Measurements from ENCODE around the gene CNTNAP2.

CNTNAP2 gene

DNA sequence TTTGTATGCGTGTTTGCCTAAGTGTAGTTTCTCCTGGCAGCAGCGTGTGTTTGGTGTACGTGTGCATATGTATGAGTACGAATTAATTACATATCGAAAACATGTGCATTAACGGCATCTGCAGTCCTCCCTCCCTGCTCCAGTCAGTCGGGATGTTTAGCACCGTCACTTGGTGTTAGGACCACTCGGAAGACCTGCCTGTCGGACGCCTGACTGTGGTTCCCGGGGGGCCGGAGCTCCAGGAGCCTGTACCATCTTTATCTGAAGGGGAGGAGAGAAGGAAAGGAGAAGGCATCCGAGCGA, 1.1 kb upstream of the CNTNAP2 start:
- peaks cover 32% of the 10 kb centered on the region for H3K27me3 ChIP-seq (ENCODE audit: control insufficient read depth, insufficient read depth, low read length, poor library complexity, severe bottlenecking)
- no peaks in the 10 kb centered on the region for H3K4me1 ChIP-seq (ENCODE audit: control insufficient read depth, insufficient read depth, low read length)
- no peak overlapping the region for H3K27ac ChIP-seq (ENCODE audit: insufficient read depth, low read depth, low read length, poor library complexity, severe bottlenecking)
- no peaks in the 10 kb centered on the region for H3K9me3 ChIP-seq (ENCODE audit: control insufficient read depth, low read length)
- WGBS, 2 experiments: 13 to 16% methylated on average over 15 of the region's 15 CpGs
- H3K4me3 ChIP-seq (ENCODE audit: insufficient read depth, low read depth, low read length): no peak overlapping the region
- H3K36me3 ChIP-seq (ENCODE audit: control insufficient read depth, insufficient read depth, low read length): no peaks in the 10 kb centered on the region

DNA sequence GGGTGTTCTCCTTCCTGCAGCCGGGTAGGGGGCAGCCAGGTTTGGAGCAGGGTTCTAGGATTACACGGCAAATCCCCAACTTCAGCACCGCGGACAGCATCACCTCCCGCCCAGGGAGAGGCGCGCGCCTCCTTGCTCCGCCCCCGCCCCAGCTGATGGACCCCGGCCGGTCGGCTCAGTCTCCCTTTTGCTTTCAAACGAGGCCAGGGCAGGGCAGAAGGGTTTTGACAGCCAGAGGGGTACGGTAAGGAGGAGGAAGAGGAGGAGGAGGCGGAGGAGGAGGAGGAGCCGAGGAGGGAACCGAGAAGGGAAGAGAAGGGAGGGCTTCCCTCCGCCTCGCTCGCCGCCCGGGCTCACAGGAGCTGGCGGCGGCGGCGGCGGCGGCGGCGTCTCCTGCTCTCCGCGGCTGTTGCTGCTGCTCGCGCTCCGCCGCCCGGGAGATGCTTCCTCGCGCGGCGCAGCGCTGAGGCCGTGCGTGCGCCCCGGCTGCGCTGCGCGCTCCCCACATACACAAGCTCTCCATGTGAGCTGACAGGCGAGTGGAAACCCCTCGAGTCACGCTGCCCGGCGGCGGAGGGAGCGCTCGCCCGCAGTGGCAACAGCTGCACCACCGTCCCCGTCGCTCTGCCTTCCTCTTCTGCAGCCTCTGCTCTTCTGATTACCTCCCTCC, 615 bp upstream of the CNTNAP2 start:
- Histone ChIP-seq H3K27ac (ENCODE audit: insufficient read depth, low read depth, low read length, poor library complexity, severe bottlenecking) (no peak overlapping the region), H3K4me3 (ENCODE audit: insufficient read depth, low read depth, low read length) (peak overlapping the region; percentile 52), H3K9me3 (ENCODE audit: control insufficient read depth, low read length) (no peaks in the 10 kb centered on the region), H3K36me3 (ENCODE audit: control insufficient read depth, insufficient read depth, low read length) (no peaks in the 10 kb centered on the region), H3K27me3 (ENCODE audit: control insufficient read depth, insufficient read depth, low read length, poor library complexity, severe bottlenecking) (peaks cover 32% of the 10 kb centered on the region), H3K4me1 (ENCODE audit: control insufficient read depth, insufficient read depth, low read length) (no peaks in the 10 kb centered on the region)
- WGBS, 2 experiments: 1% methylated on average over 62 of the region's 62 CpGs

DNA sequence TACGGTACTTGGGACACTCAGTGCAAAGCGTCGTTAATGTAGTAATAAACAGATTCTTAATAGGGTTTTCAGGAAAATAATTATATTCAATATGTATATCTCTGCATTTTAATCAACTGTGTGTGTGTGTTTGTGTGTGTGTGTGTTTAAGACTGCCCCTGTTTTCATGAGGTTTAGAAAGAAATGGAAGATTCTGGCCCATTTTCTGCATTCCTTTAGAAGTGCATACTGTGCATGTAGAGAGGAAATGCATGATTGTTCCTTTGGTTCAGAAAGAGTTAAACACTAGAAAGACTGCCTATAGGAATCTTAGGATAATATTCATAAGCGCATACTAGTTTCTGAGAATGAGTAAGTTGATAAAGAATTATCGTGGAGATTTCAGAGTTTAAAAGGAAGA, 975 bp downstream of the CNTNAP2 start:
- H3K9me3 ChIP-seq (ENCODE audit: control insufficient read depth, low read length): no peaks in the 10 kb centered on the region
- 71 to 78% methylated on average over 3 to 5 of the region's 5 CpGs for WGBS, 2 experiments
- no peak overlapping the region for H3K27ac ChIP-seq (ENCODE audit: insufficient read depth, low read depth, low read length, poor library complexity, severe bottlenecking)
- peaks cover 32% of the 10 kb centered on the region for H3K27me3 ChIP-seq (ENCODE audit: control insufficient read depth, insufficient read depth, low read length, poor library complexity, severe bottlenecking)
- H3K4me3 ChIP-seq (ENCODE audit: insufficient read depth, low read depth, low read length): no peak overlapping the region
- H3K4me1 ChIP-seq (ENCODE audit: control insufficient read depth, insufficient read depth, low read length): no peaks in the 10 kb centered on the region
- no peaks in the 10 kb centered on the region for H3K36me3 ChIP-seq (ENCODE audit: control insufficient read depth, insufficient read depth, low read length)

DNA sequence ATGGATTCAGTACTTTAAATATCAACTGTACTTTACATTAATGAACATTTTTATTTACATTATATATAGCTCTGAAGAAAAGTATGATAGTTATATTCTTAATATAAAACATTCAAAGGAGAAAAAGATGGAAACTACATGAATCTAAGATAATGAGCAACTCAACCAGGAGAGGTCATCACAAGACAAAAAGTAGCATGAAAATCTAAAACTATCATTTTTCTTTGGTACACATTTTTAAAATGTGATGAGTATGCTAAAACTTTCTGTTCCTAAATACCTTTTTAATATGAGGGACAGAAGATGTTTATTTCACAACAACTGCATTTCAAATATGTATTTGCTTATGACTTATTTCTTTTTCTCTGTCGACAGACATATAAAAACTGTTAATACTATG, 2.4 kb downstream of the CNTNAP2 start:
- WGBS, 2 experiments: no CpG with 5 or more reads among the region's 1 CpG
- H3K36me3 ChIP-seq (ENCODE audit: control insufficient read depth, insufficient read depth, low read length): no peaks in the 10 kb centered on the region
- no peak overlapping the region for H3K27ac ChIP-seq (ENCODE audit: insufficient read depth, low read depth, low read length, poor library complexity, severe bottlenecking)
- no peak overlapping the region for H3K4me3 ChIP-seq (ENCODE audit: insufficient read depth, low read depth, low read length)
- no peaks in the 10 kb centered on the region for H3K4me1 ChIP-seq (ENCODE audit: control insufficient read depth, insufficient read depth, low read length)
- H3K9me3 ChIP-seq (ENCODE audit: control insufficient read depth, low read length): no peaks in the 10 kb centered on the region
- peaks cover 32% of the 10 kb centered on the region for H3K27me3 ChIP-seq (ENCODE audit: control insufficient read depth, insufficient read depth, low read length, poor library complexity, severe bottlenecking)

DNA sequence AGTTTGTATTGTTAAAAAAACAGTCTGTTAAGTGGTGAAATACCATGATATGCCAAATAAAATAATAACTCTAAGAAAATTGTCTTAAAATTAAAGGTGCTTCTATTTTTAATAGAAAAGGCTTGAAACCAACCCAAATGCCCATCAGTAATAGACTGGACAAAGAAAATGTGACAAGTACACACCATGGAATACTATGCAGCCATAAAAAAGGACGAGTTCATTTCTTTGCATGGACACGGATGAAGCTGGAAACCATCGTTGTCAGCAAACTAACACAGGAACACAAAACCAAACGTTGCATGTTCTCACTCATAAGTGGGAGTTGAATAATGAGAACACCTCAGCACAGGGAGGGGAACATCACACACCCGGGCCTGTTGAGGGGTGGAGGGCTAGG, 7.1 kb downstream of the CNTNAP2 start:
- Histone ChIP-seq H3K4me1 (ENCODE audit: control insufficient read depth, insufficient read depth, low read length) (no peaks in the 10 kb centered on the region), H3K27me3 (ENCODE audit: control insufficient read depth, insufficient read depth, low read length, poor library complexity, severe bottlenecking) (peaks cover 2% of the 10 kb centered on the region), H3K36me3 (ENCODE audit: control insufficient read depth, insufficient read depth, low read length) (no peaks in the 10 kb centered on the region), H3K9me3 (ENCODE audit: control insufficient read depth, low read length) (no peaks in the 10 kb centered on the region), H3K4me3 (ENCODE audit: insufficient read depth, low read depth, low read length) (no peak overlapping the region), H3K27ac (ENCODE audit: insufficient read depth, low read depth, low read length, poor library complexity, severe bottlenecking) (no peak overlapping the region)
- WGBS, 2 experiments: 87 to 92% methylated on average over 5 of the region's 5 CpGs

DNA sequence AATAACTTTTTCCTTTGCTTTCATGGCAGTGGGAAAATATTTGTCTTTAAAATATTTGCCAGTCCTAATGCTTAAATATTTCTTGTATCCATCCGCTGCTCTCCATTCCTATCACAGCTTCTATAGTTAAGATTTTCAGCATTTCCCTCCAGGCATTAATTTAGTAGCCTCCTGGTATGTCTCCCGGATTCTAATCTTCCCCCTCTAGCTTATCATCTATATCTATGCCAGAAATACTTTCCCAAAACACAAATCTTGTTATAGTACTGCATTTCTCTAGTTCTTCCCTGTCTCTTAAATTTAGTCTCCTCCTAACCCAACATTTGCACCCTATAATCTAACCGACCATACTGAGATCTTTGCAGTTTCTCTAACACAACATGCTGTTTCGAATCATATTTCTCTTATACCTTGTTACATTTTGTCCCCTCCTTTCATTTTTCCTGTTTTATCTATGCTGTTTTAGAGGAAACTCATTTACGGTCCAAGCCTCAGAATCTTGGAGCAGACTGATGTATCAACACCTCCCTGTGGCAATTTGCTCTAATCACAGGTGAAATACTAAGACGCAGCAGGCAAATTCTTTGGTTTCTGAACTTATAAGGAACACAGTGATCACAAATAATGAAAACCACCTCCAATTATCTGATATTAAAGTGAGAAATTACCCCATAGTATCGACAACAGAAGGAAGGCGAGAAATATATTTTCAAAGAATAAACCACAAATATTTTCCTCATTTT, 10.3 kb downstream of the CNTNAP2 start:
- Histone ChIP-seq H3K9me3 (ENCODE audit: control insufficient read depth, low read length) (no peaks in the 10 kb centered on the region), H3K27ac (ENCODE audit: insufficient read depth, low read depth, low read length, poor library complexity, severe bottlenecking) (no peak overlapping the region)
- WGBS, 2 experiments: 91 to 97% methylated on average over 6 to 8 of the region's 8 CpGs

DNA sequence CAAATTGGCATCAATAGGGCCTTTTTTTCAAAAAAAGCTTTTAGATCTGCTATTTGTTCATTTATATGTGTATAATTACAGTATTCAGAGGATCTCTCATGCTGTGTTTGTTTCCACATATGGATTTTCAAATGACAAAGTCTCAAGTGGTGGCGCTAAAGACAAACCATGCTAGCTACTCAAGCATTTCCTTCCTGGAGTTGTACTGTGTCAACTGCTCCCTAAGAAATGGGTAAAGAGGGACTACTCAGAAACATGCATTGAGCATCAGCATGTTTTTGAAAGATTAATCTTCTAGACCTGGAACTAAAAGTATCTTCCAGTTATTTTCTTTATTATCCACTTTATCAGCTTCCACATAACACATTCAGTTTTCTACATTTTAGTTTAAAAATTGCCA, 12.7 kb downstream of the CNTNAP2 start:
- Histone ChIP-seq H3K36me3 (ENCODE audit: control insufficient read depth, insufficient read depth, low read length) (no peaks in the 10 kb centered on the region), H3K27ac (ENCODE audit: insufficient read depth, low read depth, low read length, poor library complexity, severe bottlenecking) (no peak overlapping the region), H3K9me3 (ENCODE audit: control insufficient read depth, low read length) (no peaks in the 10 kb centered on the region), H3K27me3 (ENCODE audit: control insufficient read depth, insufficient read depth, low read length, poor library complexity, severe bottlenecking) (no peaks in the 10 kb centered on the region), H3K4me3 (ENCODE audit: insufficient read depth, low read depth, low read length) (no peak overlapping the region), H3K4me1 (ENCODE audit: control insufficient read depth, insufficient read depth, low read length) (no peaks in the 10 kb centered on the region)
- WGBS, 2 experiments: 41 to 54% methylated on average over 1 of the region's 1 CpG

More for the DNA sequence above, 10.3 kb downstream of the CNTNAP2 start:
- no peaks in the 10 kb centered on the region for H3K4me1 ChIP-seq (ENCODE audit: control insufficient read depth, insufficient read depth, low read length)
- H3K36me3 ChIP-seq (ENCODE audit: control insufficient read depth, insufficient read depth, low read length): no peaks in the 10 kb centered on the region
- H3K27me3 ChIP-seq (ENCODE audit: control insufficient read depth, insufficient read depth, low read length, poor library complexity, severe bottlenecking): no peaks in the 10 kb centered on the region
- no peak overlapping the region for H3K4me3 ChIP-seq (ENCODE audit: insufficient read depth, low read depth, low read length)

DNA sequence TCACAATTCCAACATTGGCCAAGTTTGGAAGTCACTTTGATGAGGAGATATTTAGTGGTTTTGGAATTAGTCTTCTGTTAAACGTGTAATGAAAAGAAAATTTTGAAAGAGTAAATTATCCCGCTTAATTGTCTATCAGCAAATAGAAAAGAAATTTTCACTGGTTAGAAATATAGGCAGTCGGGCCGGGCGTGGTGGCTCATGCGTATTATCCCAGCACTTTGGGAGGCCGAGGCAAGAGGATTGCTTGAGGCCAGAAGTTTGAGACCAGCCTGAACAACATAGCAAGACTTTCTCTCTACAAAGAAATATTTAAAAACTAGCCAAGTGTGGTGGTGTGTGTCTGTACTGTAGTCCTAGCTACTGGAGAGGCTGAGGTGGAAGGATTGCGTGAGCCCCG, 13.4 kb downstream of the CNTNAP2 start:
- Histone ChIP-seq H3K9me3 (ENCODE audit: control insufficient read depth, low read length) (no peaks in the 10 kb centered on the region), H3K36me3 (ENCODE audit: control insufficient read depth, insufficient read depth, low read length) (no peaks in the 10 kb centered on the region), H3K27ac (ENCODE audit: insufficient read depth, low read depth, low read length, poor library complexity, severe bottlenecking) (no peak overlapping the region), H3K4me1 (ENCODE audit: control insufficient read depth, insufficient read depth, low read length) (no peaks in the 10 kb centered on the region), H3K4me3 (ENCODE audit: insufficient read depth, low read depth, low read length) (no peak overlapping the region), H3K27me3 (ENCODE audit: control insufficient read depth, insufficient read depth, low read length, poor library complexity, severe bottlenecking) (no peaks in the 10 kb centered on the region)
- WGBS, 2 experiments: 95 to 96% methylated on average over 9 of the region's 9 CpGs

DNA sequence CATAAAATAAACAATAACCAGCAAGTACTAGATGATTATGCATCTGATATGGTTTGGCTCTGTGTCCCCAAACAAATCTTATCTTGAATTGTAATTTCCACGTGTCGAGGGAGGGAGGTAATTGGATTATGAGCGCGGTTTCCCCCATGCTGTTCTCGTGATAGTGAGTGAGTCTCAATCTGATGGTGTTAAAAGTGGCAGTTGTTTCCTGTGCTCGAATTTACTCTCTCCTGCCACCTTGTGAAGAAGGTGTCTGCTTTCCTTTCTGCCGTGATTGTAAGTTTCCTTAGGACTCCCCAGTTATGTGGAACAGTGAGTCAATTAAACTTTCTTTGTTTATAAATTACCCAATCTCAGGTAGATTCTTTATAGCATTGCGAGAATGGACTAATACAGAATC, 15.1 kb downstream of the CNTNAP2 start:
- Histone ChIP-seq H3K27ac (ENCODE audit: insufficient read depth, low read depth, low read length, poor library complexity, severe bottlenecking) (no peak overlapping the region), H3K4me1 (ENCODE audit: control insufficient read depth, insufficient read depth, low read length) (no peaks in the 10 kb centered on the region), H3K36me3 (ENCODE audit: control insufficient read depth, insufficient read depth, low read length) (no peaks in the 10 kb centered on the region), H3K4me3 (ENCODE audit: insufficient read depth, low read depth, low read length) (no peak overlapping the region), H3K27me3 (ENCODE audit: control insufficient read depth, insufficient read depth, low read length, poor library complexity, severe bottlenecking) (no peaks in the 10 kb centered on the region), H3K9me3 (ENCODE audit: control insufficient read depth, low read length) (no peaks in the 10 kb centered on the region)
- WGBS, 2 experiments: 75 to 76% methylated on average over 6 to 8 of the region's 8 CpGs

DNA sequence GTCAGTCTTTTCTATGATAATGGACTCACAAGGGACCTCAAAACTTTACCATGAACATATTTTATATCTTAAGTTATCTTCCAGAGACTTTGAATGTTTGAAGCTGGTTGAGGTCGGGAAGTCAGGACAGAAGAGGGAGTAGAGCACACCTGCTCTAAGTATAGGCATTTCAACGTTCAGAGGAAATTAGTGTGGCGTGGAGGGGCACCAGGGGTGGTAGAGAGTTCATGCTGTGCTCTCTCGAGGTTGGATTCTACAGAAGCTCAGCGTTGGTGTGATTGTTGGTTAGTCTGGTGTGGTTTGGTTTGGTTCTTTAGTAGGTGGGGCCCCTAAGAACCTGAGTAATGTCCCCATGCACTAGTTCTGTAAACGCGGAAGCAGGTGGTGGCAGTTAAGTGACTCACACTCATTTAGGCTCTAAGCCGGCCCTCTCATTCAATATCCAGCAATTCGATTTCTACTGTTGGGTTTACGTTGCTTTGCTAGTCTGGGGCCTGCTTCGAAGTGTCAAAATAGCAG, 19.8 kb downstream of the CNTNAP2 start:
- no peak overlapping the region for H3K27ac ChIP-seq (ENCODE audit: insufficient read depth, low read depth, low read length, poor library complexity, severe bottlenecking)
- no peak overlapping the region for H3K4me3 ChIP-seq (ENCODE audit: insufficient read depth, low read depth, low read length)
- no peaks in the 10 kb centered on the region for H3K9me3 ChIP-seq (ENCODE audit: control insufficient read depth, low read length)
- 78% methylated on average over 11 of the region's 11 CpGs for WGBS, 2 experiments
- H3K4me1 ChIP-seq (ENCODE audit: control insufficient read depth, insufficient read depth, low read length): no peaks in the 10 kb centered on the region
- H3K36me3 ChIP-seq (ENCODE audit: control insufficient read depth, insufficient read depth, low read length): no peaks in the 10 kb centered on the region
- no peaks in the 10 kb centered on the region for H3K27me3 ChIP-seq (ENCODE audit: control insufficient read depth, insufficient read depth, low read length, poor library complexity, severe bottlenecking)

Measured in ectodermal cell (in vitro differentiated cells).